PFSK-1 (cell line): ENCODE measurements around the gene NIFK.

Source experiments
- FOXP2 ChIP-seq: optimal IDR thresholded peaks from 2 replicates; pipeline ENCODE3; 2011; ENCODE audit warnings: borderline replicate concordance, control low read depth, inconsistent platforms; ENCODE audit not compliant: insufficient read depth; ENCODE audit errors: extremely low read length, extremely low read depth
- POLR2AphosphoS5 ChIP-seq: IDR thresholded peaks from 2 replicates; pipeline ENCODE4 v1.6.1; 2012; ENCODE audit warnings: low read depth, mild to moderate bottlenecking, control low read depth, low read length, moderate library complexity
- REST ChIP-seq, 2 experiments: IDR thresholded peaks; 2 replicates each; pipeline versions ENCODE4 v1.6.1 to v1.8.0; 2011 to 2012; ENCODE audit warnings: low read depth in 2 of 2, low read length in 2 of 2, control low read depth in 1 of 2, inconsistent platforms in 1 of 2, mild to moderate bottlenecking in 1 of 2, moderate library complexity in 1 of 2; ENCODE audit not compliant: insufficient read depth in 1 of 2

- TF ChIP-seq FOXP2: no peak
- TF ChIP-seq REST (IDR thresholded peaks at IDR 0.05; ENCODE audit: insufficient read depth in 1 of 2, low read depth in 2 of 2, low read length in 2 of 2): 0 out of 4 replicates have a peak, but pooled peaks of 1 of the 2 experiments have one; percentile 26
- TF ChIP-seq POLR2AphosphoS5: peak; percentile 78
Measured at GRCh38 chr2:121771976-121772742, 35.5 kb upstream of the NIFK start.
